ENCODE measurements around the gene PLCD3. TPM values are rescaled to one million over a fixed set of nuclear protein-coding genes. Genes with fewer than 3 reads are reported as not detected.

PLCD3 gene
- total RNA-seq, 6 experiments from 2014 or later, result 2.0 to 26.4 (median 3.0) TPM

DNA sequence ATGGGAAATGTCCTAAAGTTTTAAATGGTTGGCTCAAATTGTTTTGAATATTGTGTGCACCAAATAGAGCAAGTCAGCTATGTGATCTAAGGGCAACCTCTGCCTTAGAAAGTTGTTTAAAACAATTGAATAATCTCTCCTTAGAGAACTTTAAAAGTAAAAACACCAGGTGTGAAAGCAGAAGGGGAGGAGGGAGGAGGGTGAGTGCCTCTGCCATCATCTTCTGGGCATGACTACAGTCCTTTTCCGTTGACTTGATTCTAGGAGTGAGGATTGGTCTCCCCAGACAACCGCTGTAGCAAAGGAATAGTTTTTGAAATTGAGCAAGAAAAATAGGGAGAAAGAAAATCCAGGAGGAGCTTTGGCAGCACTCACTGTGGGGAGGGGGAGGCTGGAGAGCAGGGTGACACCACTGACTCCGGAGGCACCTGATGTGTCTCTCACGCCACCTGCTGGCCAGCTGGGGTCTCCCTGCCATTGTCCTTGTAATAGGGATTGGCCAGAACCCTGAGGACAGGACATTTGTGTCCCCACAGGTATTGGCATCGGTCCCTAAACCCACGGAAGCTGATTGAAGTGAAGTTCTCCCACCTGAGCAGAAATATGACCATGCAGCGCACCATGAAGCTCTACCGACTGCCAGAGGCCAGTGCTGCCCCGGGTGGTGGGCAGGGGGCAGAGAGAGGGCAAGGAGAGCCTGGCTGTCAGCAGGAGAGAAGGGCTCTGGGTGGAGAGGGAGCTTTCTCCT, 33.3 kb downstream of the PLCD3 start:
- H3K4me3 ChIP-seq, result no peak overlapping the region
- TF ChIP-seq, protein P1, sequence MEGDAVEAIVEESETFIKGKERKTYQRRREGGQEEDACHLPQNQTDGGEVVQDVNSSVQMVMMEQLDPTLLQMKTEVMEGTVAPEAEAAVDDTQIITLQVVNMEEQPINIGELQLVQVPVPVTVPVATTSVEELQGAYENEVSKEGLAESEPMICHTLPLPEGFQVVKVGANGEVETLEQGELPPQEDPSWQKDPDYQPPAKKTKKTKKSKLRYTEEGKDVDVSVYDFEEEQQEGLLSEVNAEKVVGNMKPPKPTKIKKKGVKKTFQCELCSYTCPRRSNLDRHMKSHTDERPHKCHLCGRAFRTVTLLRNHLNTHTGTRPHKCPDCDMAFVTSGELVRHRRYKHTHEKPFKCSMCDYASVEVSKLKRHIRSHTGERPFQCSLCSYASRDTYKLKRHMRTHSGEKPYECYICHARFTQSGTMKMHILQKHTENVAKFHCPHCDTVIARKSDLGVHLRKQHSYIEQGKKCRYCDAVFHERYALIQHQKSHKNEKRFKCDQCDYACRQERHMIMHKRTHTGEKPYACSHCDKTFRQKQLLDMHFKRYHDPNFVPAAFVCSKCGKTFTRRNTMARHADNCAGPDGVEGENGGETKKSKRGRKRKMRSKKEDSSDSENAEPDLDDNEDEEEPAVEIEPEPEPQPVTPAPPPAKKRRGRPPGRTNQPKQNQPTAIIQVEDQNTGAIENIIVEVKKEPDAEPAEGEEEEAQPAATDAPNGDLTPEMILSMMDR (IDR thresholded peaks at IDR 0.05), result peak; percentile 90 to 95 (median 92)
- no peak for TF ChIP-seq POLR2A (IDR thresholded peaks at IDR 0.05)
- H3K9me3 ChIP-seq, result no peaks in the 10 kb centered on the region
- peaks cover 0 to 2% (median under 1%) of the 10 kb centered on the region in 4 donors for H3K4me1 ChIP-seq
- H3K36me3 ChIP-seq, result peaks cover 0 to 95% (median 43%) of the 10 kb centered on the region in 4 donors
- DNase-seq (peak; percentile 87 to 91 (median 89)), ATAC-seq (peak; percentile 96 to 98 (median 97))
- WGBS (ENCODE audit: insufficient coverage, low coverage, low lambda C conversion rate, missing lambda C conversion rate), result 16% methylated on average over 6 of the region's 9 CpGs
- intact Hi-C loops (cut with DNase I), result no loop called here
- no peak overlapping the region for H3K27ac ChIP-seq
- H3K27me3 ChIP-seq, result no peaks in the 10 kb centered on the region

GRCh38 chr17:45098081-45098868, 34.0 kb downstream of the PLCD3 start:
- no peak for TF ChIP-seq POLR2A (IDR thresholded peaks at IDR 0.05)
- TF ChIP-seq, protein P1 (IDR thresholded peaks at IDR 0.05), result no peak
- H3K27me3 ChIP-seq, result no peaks in the 10 kb centered on the region
- peaks cover 0 to 91% (median 40%) of the 10 kb centered on the region in 4 donors for H3K36me3 ChIP-seq
- no peaks in the 10 kb centered on the region for H3K9me3 ChIP-seq
- peak in 1 of 3 donors; percentile 43 for DNase-seq
- H3K4me3 ChIP-seq, result no peak overlapping the region
- H3K4me1 ChIP-seq, result peaks cover 0 to 9% (median 7%) of the 10 kb centered on the region in 4 donors
- 80% methylated on average over 2 of the region's 13 CpGs for WGBS (ENCODE audit: insufficient coverage, low coverage, low lambda C conversion rate, missing lambda C conversion rate)
- intact Hi-C loops (cut with DNase I), result no loop called here
- ATAC-seq, result no peak
- no peak overlapping the region for H3K27ac ChIP-seq

DNA sequence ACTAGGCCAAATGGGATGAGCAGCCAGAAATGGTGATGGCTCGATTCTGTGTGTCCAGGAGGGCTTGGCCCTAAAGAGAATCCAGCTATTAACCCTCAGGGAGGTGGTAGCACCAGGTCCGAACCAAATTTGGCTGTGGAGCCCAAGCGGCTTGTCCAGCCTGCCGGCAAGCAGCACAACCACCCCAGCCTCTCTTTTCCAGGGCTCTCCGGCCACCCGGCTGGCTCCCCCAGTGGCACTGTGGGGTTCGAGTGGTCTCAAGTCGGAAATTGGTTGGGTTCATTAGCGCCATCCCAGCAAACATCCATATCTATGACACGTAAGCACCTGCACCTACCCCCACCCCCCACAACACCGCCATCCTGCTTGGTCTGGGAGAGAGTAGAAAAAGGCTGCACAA, 35.4 kb downstream of the PLCD3 start:
- no peak for ATAC-seq
- H3K36me3 ChIP-seq, result peaks cover 0 to 79% (median 31%) of the 10 kb centered on the region in 4 donors
- intact Hi-C loops (cut with DNase I), result no loop called here
- DNase-seq, result peak in 1 of 3 donors; percentile 42
- peaks cover 0 to 23% (median 12%) of the 10 kb centered on the region in 4 donors for H3K4me1 ChIP-seq
- 88% methylated on average over 1 of the region's 11 CpGs for WGBS (ENCODE audit: insufficient coverage, low coverage, low lambda C conversion rate, missing lambda C conversion rate)
- H3K9me3 ChIP-seq, result no peaks in the 10 kb centered on the region
- no peaks in the 10 kb centered on the region for H3K27me3 ChIP-seq
- TF ChIP-seq POLR2A (IDR thresholded peaks at IDR 0.05), result no peak
- TF ChIP-seq, protein P1 (IDR thresholded peaks at IDR 0.05), result no peak
- no peak overlapping the region for H3K27ac ChIP-seq
- no peak overlapping the region for H3K4me3 ChIP-seq

GRCh38 chr17:45096141-45096540, 36.2 kb downstream of the PLCD3 start:
- Histone ChIP-seq H3K4me1 (peaks cover 0 to 28% (median 15%) of the 10 kb centered on the region in 4 donors), H3K27ac (no peak overlapping the region), H3K27me3 (no peaks in the 10 kb centered on the region), H3K36me3 (peaks cover 0 to 75% (median 26%) of the 10 kb centered on the region in 4 donors), H3K4me3 (no peak overlapping the region), H3K9me3 (no peaks in the 10 kb centered on the region)
- DNase-seq, result no peak
- TF ChIP-seq POLR2A (IDR thresholded peaks at IDR 0.05), result no peak
- TF ChIP-seq, protein P1 (IDR thresholded peaks at IDR 0.05), result peak; percentile 14 to 45 (median 40)
- intact Hi-C loops (cut with DNase I), result no loop called here
- WGBS (ENCODE audit: insufficient coverage, low coverage, low lambda C conversion rate, missing lambda C conversion rate), result 67% methylated on average over 2 of the region's 3 CpGs
- ATAC-seq, result no peak

Data from right lobe of liver (tissue), 6 donors.